GM20000 (cell line): ENCODE data around the gene ZNHIT1.

Experiments
- DNase-seq: peaks from one replicate; pipeline ENCODE4 v3.0.0; 2012; ENCODE audit warnings: low spot score
- CTCF ChIP-seq: IDR thresholded peaks from 2 replicates; pipeline ENCODE4 v1.5.1; 2012; ENCODE audit warnings: mild to moderate bottlenecking, control low read depth; ENCODE audit errors: extremely low read depth, missing control alignments

ZNHIT1 gene

DNA sequence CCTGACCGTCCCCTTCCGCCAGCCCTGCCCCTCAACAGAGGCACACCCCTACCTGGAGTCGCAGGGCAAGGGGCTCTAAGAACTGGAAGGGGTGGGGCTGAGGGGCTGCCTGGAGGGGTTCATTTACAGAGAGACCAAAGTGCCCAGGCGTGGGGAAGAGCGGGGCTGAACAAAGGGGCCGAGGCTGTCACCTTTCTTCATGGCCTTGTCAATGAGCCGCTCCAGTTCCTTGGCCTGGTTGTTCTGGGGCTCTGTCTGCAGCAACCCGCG, 21.9 kb downstream of the ZNHIT1 start:
- TF ChIP-seq CTCF = no peak
- DNase-seq = no peak

- no peak for TF ChIP-seq CTCF
- DNase-seq = no peak
These were observed 22.5 kb downstream of the ZNHIT1 start for GRCh38 chr7:101240226-101241014.

- DNase-seq = no peak
- no peak for TF ChIP-seq CTCF
These were observed 23.0 kb downstream of the ZNHIT1 start for GRCh38 chr7:101241015-101241363.

- no peak for TF ChIP-seq CTCF
- peak; percentile 3 for DNase-seq
These were observed 23.7 kb downstream of the ZNHIT1 start for GRCh38 chr7:101241443-101242349.

GRCh38 chr7:101243646-101244374, 25.8 kb downstream of the ZNHIT1 start:
- DNase-seq = peak; percentile 13
- no peak for TF ChIP-seq CTCF

DNA sequence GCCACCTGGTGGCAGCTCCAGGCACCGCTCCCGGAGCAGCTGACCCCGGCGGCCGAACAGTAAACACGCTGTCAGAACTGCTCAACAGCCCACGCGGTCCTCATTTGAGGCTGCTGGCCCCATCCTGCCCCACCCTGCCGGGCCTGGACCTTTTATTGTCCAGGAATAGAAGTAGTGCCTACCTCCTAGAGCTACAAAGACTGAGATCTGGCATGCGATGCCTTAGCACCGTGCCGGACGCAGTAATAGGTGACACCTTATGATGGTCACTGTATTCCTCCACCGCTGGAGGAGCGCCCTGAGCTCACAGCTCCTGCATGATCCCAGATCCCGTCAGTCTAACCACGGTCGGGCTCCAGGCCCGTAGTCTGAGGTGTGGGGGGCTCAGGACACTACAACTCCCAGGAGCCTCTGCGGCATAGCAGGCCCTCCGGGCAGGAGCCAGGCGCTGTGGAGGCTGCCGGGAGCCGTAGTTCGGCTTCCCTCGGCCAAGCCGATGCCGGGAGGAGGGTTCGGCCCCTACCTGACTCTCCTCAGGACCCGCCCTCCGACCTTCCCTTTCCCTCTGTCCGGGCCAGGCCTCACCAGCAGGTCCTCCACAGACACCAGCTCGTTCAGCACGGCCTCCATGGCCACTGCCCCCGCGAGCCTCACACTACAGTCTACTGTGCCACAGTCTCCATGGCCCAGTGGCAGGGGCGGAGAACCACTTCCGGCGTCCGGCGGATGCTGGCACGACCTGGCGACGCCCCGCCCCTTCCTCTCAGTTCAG, 26.6 kb downstream of the ZNHIT1 start, which contains the start of gene FIS1:
TSS of gene FIS1 (minus strand) at position 707 of the 772 bp plus-strand sequence. CDS start at position 630, 77 bp downstream.
- peak; percentile 90 for DNase-seq
- TF ChIP-seq CTCF = peak; percentile 92
